Neutrophil (primary cell): ENCODE results near the gene ZNF574.

ENCODE experiments used
- H3K27ac ChIP-seq: fragments of 200-600 bp; sonication (generic); 2 replicates; pipeline ENCODE4 v1.5.1; 2016; ENCODE audit warnings: mild to moderate bottlenecking, moderate library complexity
- H3K27me3 ChIP-seq: fragments of 200-600 bp; sonication (generic); 2 replicates; pipeline ENCODE4 v1.6.0; 2016; ENCODE audit warnings: mild to moderate bottlenecking
- H3K36me3 ChIP-seq: fragments of 200-600 bp; sonication (generic); 2 replicates; pipeline ENCODE4 v1.5.1; 2017
- H3K4me1 ChIP-seq, 2 experiments: fragments of 200-600 bp in 1 of 2; sonication (generic) in 1 of 2; 1 replicate in 1 of 2; 2 replicates in 1 of 2; pipeline versions ENCODE4 v1.5.1 to v1.6.1; 2013 to 2016; ENCODE audit warnings: low read depth in 1 of 2, low read length in 1 of 2, mild to moderate bottlenecking in 1 of 2, moderate library complexity in 1 of 2; ENCODE audit not compliant: control insufficient read depth in 1 of 2, insufficient read depth in 1 of 2
- H3K4me3 ChIP-seq, 2 experiments: fragments of 200-600 bp in 1 of 2; sonication (generic) in 1 of 2; 1 replicate in 1 of 2; 2 replicates in 1 of 2; pipeline ENCODE4 v1.5.1; 2013 to 2016; ENCODE audit warnings: low read depth in 1 of 2, low read length in 1 of 2, mild to moderate bottlenecking in 1 of 2, moderate library complexity in 1 of 2
- H3K9me3 ChIP-seq: fragments of 200-600 bp; sonication (generic); 2 replicates; pipeline ENCODE4 v1.5.1; 2016
- CTCF ChIP-seq: fragments of 200-600 bp; sonication (generic); IDR thresholded peaks from 2 replicates; pipeline ENCODE4 v1.5.1; 2016; ENCODE audit warnings: antibody characterized with exemption

Gene ZNF574

GRCh38 chr19:42121656-42122069, 45.7 kb downstream of the ZNF574 start:
- peaks cover 6 to 11% of the 10 kb centered on the region in 2 experiments for H3K4me1 ChIP-seq
- TF ChIP-seq CTCF = no peak
- H3K4me3 ChIP-seq = peak overlapping the region in 1 of 2 experiments; percentile 33
- H3K36me3 ChIP-seq = no peaks in the 10 kb centered on the region
- H3K27me3 ChIP-seq = peaks cover 9% of the 10 kb centered on the region
- peak overlapping the region; percentile 43 for H3K27ac ChIP-seq
- no peaks in the 10 kb centered on the region for H3K9me3 ChIP-seq

- Histone ChIP-seq H3K4me3 (peak overlapping the region in 1 of 2 experiments; percentile 17), H3K9me3 (no peaks in the 10 kb centered on the region), H3K36me3 (no peaks in the 10 kb centered on the region), H3K27ac (no peak overlapping the region), H3K4me1 (peaks cover 6 to 11% of the 10 kb centered on the region in 2 experiments), H3K27me3 (peaks cover 9% of the 10 kb centered on the region)
- TF ChIP-seq CTCF = no peak
These were observed 47.0 kb downstream of the ZNF574 start for GRCh38 chr19:42122691-42123607.

GRCh38 chr19:42123765-42124164, 47.8 kb downstream of the ZNF574 start:
- H3K4me3 ChIP-seq = no peak overlapping the region
- H3K9me3 ChIP-seq = no peaks in the 10 kb centered on the region
- H3K27ac ChIP-seq = no peak overlapping the region
- TF ChIP-seq CTCF = no peak
- no peaks in the 10 kb centered on the region for H3K36me3 ChIP-seq
- H3K27me3 ChIP-seq = peaks cover 17% of the 10 kb centered on the region
- H3K4me1 ChIP-seq = peaks cover 6 to 11% of the 10 kb centered on the region in 2 experiments

GRCh38 chr19:42124386-42124901, 48.5 kb downstream of the ZNF574 start:
- no peak for TF ChIP-seq CTCF
- peaks cover 23% of the 10 kb centered on the region for H3K27me3 ChIP-seq
- H3K4me3 ChIP-seq = no peak overlapping the region
- no peaks in the 10 kb centered on the region for H3K9me3 ChIP-seq
- peaks cover 6 to 11% of the 10 kb centered on the region in 2 experiments for H3K4me1 ChIP-seq
- H3K36me3 ChIP-seq = no peaks in the 10 kb centered on the region
- H3K27ac ChIP-seq = no peak overlapping the region

GRCh38 chr19:42125536-42125935, 49.6 kb downstream of the ZNF574 start:
- Histone ChIP-seq H3K27ac (no peak overlapping the region), H3K27me3 (peaks cover 34% of the 10 kb centered on the region), H3K9me3 (no peaks in the 10 kb centered on the region), H3K4me3 (no peak overlapping the region), H3K4me1 (peaks cover 6 to 11% of the 10 kb centered on the region in 2 experiments), H3K36me3 (no peaks in the 10 kb centered on the region)
- TF ChIP-seq CTCF = no peak
